Ascending aorta (tissue), 2 donors: ENCODE data around the gene PAK4. TPM values are rescaled to one million over a fixed set of nuclear protein-coding genes. Genes with fewer than 3 reads are reported as not detected.

Experiments used
- DNase-seq, 2 donors: peaks; one replicate each; pipeline ENCODE4 v3.0.0-alpha.2; 2019; ENCODE audit warnings: low spot score in 2 of 2
- H3K27ac ChIP-seq, 2 donors: fragments of 200-600 bp; sonication (generic); one replicate each; pipeline ENCODE4 v1.5.1; 2016 to 2017; ENCODE audit warnings: mild to moderate bottlenecking in 1 of 2
- H3K27me3 ChIP-seq: fragments of 200-600 bp; sonication (generic); one replicate; pipeline ENCODE4 v1.5.1; 2017
- H3K36me3 ChIP-seq, 2 donors: fragments of 200-600 bp; sonication (generic); one replicate each; pipeline ENCODE4 v1.5.1; 2016
- H3K4me1 ChIP-seq, 2 donors: fragments of 200-600 bp; sonication (generic); one replicate each; pipeline ENCODE4 v1.5.1; 2016 to 2017; ENCODE audit warnings: mild to moderate bottlenecking in 1 of 2
- H3K4me3 ChIP-seq, 2 donors: fragments of 200-600 bp; sonication (generic); one replicate each; pipeline ENCODE4 v1.5.1; 2016 to 2017; ENCODE audit warnings: mild to moderate bottlenecking in 1 of 2
- H3K9me3 ChIP-seq, 2 donors: fragments of 200-600 bp; sonication (generic); one replicate each; pipeline ENCODE4 v1.5.1; 2016
- intact Hi-C: fragments of 100-400 bp; cut with DNase I; formaldehyde crosslinking; loops from one replicate; pipeline ENCODE4 v1.15.1; 2023
- total RNA-seq: library from RNA; depleted of rRNA; stranded (reverse); fragments of >200 nt; gene quantifications from one replicate; pipeline ENCODE4 v1.1.0, GENCODE V29; 2016
- TF ChIP-seq, protein P1 (sequence below), 3 experiments: fragments of 200-600 bp in 2 of 3; fragments of 450-650 bp in 1 of 3; sonication (generic) in 2 of 3; IDR thresholded peaks; one replicate each; pipeline ENCODE4 v1.5.1; 2016 to 2019; ENCODE audit warnings: antibody characterized with exemption in 3 of 3, mild to moderate bottlenecking in 1 of 3, moderate library complexity in 1 of 3

Gene PAK4
- total RNA-seq, 1 donor from 2014 or later: 27.4 TPM

DNA sequence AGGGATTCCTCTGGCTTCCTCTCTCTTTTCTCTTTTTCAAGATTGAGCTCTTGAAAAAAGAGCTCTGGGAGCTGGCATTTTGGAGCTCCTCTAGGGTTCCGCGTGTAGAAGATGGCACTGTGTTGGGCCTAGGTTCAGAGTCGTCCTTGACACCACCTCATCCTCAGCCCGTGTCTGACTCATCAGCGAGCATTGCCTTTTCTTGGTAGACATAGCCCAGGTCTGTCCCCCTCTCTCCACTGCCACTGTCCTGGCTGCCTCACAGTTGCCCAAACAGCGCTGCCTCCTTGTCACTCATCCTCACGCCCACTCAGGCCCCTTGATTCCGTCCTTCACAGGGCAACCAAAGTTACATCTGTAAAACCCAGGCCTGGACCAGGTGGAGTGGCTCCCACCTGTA is 24.6 kb downstream of the PAK4 start:
- H3K4me3 ChIP-seq: no peak overlapping the region

DNA sequence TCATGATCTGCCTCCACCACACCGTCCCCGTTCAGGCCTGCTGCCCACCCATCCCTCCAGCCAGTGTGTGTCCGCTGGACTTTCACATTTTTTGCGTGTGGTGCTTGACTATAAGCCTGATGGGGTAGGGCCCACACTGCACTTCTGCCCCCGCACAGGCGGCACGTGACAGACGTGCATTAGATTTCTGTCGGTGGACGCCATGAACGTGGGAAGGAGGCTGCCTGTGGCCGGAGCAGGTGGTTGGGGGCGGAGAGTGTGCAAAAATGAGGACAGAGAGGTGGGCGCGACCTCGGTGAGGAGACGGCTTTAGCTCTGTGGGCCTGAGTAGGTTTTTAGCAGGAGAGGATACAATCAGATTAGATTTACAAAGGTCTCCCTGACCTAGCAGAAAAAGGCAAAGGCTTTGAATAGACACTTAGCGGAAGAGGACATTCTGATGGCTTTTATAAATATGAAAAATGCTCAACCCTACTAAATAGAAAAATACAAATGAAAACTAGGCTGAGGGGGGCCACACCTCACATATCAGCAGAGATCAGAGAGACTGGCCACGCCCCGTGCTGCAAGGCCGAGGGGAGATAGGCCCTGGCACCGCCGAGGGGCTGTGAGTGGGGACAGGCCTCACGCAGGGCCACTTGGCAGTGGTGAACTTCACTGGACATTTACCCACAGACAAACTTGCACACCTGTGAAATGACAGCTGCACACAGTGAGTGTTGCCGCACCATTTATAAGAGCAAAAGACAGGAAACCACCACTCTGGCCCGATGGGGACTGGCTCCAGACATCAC is 25.4 kb downstream of the PAK4 start:
- intact Hi-C loops: no loop called here
- no peak overlapping the region for H3K27ac ChIP-seq
- TF ChIP-seq, protein P1, sequence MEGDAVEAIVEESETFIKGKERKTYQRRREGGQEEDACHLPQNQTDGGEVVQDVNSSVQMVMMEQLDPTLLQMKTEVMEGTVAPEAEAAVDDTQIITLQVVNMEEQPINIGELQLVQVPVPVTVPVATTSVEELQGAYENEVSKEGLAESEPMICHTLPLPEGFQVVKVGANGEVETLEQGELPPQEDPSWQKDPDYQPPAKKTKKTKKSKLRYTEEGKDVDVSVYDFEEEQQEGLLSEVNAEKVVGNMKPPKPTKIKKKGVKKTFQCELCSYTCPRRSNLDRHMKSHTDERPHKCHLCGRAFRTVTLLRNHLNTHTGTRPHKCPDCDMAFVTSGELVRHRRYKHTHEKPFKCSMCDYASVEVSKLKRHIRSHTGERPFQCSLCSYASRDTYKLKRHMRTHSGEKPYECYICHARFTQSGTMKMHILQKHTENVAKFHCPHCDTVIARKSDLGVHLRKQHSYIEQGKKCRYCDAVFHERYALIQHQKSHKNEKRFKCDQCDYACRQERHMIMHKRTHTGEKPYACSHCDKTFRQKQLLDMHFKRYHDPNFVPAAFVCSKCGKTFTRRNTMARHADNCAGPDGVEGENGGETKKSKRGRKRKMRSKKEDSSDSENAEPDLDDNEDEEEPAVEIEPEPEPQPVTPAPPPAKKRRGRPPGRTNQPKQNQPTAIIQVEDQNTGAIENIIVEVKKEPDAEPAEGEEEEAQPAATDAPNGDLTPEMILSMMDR (IDR thresholded peaks at IDR 0.05): no peak
- no peaks in the 10 kb centered on the region for H3K9me3 ChIP-seq
- peaks cover 0 to 5% of the 10 kb centered on the region in 2 donors for H3K4me1 ChIP-seq
- H3K27me3 ChIP-seq: no peaks in the 10 kb centered on the region
- DNase-seq: no peak
- H3K4me3 ChIP-seq: no peak overlapping the region
- no peaks in the 10 kb centered on the region for H3K36me3 ChIP-seq

More for the DNA sequence above, 24.6 kb downstream of the PAK4 start:
- TF ChIP-seq, protein P1 (IDR thresholded peaks at IDR 0.05): no peak
- intact Hi-C loops: no loop called here
- Histone ChIP-seq H3K36me3 (no peaks in the 10 kb centered on the region), H3K27me3 (no peaks in the 10 kb centered on the region), H3K27ac (no peak overlapping the region), H3K9me3 (no peaks in the 10 kb centered on the region), H3K4me1 (peaks cover 1 to 11% of the 10 kb centered on the region in 2 donors)
- DNase-seq: no peak

DNA sequence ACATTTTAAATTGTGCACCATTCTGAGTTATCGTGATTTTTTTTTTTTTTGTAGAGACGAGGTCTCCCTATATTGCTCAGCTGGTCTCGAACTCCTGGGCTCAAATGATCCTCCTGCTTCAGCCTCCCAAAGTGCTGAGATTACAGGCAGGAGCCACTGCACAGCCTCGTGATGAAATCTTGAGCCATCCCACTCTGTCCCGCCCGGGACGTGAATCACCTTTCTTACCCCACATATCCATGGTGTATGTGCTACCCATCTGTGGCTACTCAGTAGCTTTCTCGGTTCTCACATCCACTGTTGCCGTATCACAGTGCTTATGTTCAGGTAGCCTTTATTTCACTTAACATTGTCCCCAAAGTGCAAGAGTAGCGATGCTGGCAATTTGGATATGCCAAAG is 26.5 kb downstream of the PAK4 start:
- no peak for DNase-seq
- Histone ChIP-seq H3K4me3 (no peak overlapping the region), H3K27me3 (no peaks in the 10 kb centered on the region), H3K27ac (no peak overlapping the region), H3K36me3 (no peaks in the 10 kb centered on the region), H3K4me1 (peaks cover 0 to 11% of the 10 kb centered on the region in 2 donors), H3K9me3 (no peaks in the 10 kb centered on the region)
- intact Hi-C loops: no loop called here
- TF ChIP-seq, protein P1 (IDR thresholded peaks at IDR 0.05): no peak

DNA sequence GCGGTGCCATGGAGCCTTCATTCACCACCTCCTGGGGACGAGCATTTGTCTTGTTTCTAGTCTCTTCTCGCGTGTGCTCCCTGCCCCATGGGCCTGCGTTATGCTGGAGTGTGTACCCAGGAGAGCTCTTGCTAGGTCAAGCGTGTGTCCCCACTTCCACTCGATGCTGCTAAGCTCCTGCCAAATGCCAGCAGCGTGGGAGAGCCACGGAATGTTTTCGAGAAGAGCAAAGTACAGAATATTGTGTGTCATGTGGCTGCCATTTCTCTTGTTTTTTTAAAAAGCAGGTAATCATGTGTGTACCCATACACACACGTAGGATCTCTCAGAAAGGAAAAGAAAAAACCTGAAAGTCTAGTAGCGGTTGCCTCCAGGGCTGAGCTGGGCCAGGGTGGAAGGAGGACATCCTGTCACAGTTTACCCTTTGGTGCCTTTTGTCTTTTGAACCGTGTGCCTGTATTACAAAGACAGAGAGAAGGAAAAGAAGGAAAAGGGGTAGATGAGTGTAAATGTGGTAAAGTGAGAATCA is 28.6 kb downstream of the PAK4 start:
- intact Hi-C loops: no loop called here
- TF ChIP-seq, protein P1 (IDR thresholded peaks at IDR 0.05): no peak
- H3K9me3 ChIP-seq: no peaks in the 10 kb centered on the region
- H3K4me1 ChIP-seq: peaks cover 0 to 22% of the 10 kb centered on the region in 2 donors
- no peak overlapping the region for H3K4me3 ChIP-seq
- DNase-seq: no peak
- no peaks in the 10 kb centered on the region for H3K36me3 ChIP-seq
- no peak overlapping the region for H3K27ac ChIP-seq
- no peaks in the 10 kb centered on the region for H3K27me3 ChIP-seq

DNA sequence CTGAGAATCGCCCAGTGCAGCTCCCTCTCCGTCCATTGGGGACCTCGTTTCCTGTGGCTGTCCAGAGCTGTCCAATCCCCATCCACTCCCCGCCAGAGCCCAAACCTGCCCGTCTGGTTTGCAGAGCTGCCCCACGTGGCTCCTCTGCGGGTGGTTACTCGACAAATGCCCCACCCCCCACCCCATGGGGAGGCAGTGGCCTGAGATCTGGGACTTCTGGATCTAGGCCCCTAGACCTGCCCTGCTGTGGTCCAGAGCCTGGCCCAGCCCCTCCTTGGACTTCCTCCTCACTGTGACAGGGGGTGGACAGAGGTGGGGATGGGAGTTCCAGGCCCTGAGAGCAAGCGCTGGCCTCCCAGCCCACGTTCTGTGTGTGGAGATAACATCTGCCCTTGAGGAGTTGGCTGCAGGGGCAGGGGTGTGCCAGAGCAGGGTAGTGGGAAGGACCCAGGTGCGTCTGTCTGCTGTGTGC is 29.1 kb downstream of the PAK4 start:
- H3K4me1 ChIP-seq: peaks cover under 1 to 23% of the 10 kb centered on the region in 2 donors
- H3K4me3 ChIP-seq: no peak overlapping the region
- no peaks in the 10 kb centered on the region for H3K9me3 ChIP-seq
- TF ChIP-seq, protein P1 (IDR thresholded peaks at IDR 0.05): no peak
- DNase-seq: no peak
- no peaks in the 10 kb centered on the region for H3K36me3 ChIP-seq
- no peak overlapping the region for H3K27ac ChIP-seq
- intact Hi-C loops: no loop called here
- no peaks in the 10 kb centered on the region for H3K27me3 ChIP-seq
